ENCODE data around the gene MTA3. TPM values are rescaled to one million over a fixed set of nuclear protein-coding genes. Genes with fewer than 3 reads are reported as not detected.

The MTA3 gene
- total RNA-seq, 1 donor from 2014 or later, result 26.8 TPM

GRCh38 chr2:42741140-42741539, 172.7 kb downstream of the MTA3 start:
- Mint-ChIP-seq H3K27ac (no peak overlapping the region), H3K4me3 (no peak overlapping the region), H3K9me3 (peaks cover 15% of the 10 kb centered on the region), H3K27me3 (no peaks in the 10 kb centered on the region), H3K4me1 (peaks cover 5% of the 10 kb centered on the region), H3K36me3 (ENCODE audit: low read depth) (peaks cover 36% of the 10 kb centered on the region)
- POLR2A ChIA-PET, result interaction anchor here (0.6 kb wide), 2 partner anchors 68 to 445 kb away, joined by 3 read pairs; no protein-coding TSS in a partner anchor
- ATAC-seq (ENCODE audit: low read depth) (no peak), DNase-seq (no peak)
- TF ChIP-seq, protein P1, sequence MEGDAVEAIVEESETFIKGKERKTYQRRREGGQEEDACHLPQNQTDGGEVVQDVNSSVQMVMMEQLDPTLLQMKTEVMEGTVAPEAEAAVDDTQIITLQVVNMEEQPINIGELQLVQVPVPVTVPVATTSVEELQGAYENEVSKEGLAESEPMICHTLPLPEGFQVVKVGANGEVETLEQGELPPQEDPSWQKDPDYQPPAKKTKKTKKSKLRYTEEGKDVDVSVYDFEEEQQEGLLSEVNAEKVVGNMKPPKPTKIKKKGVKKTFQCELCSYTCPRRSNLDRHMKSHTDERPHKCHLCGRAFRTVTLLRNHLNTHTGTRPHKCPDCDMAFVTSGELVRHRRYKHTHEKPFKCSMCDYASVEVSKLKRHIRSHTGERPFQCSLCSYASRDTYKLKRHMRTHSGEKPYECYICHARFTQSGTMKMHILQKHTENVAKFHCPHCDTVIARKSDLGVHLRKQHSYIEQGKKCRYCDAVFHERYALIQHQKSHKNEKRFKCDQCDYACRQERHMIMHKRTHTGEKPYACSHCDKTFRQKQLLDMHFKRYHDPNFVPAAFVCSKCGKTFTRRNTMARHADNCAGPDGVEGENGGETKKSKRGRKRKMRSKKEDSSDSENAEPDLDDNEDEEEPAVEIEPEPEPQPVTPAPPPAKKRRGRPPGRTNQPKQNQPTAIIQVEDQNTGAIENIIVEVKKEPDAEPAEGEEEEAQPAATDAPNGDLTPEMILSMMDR (IDR thresholded peaks at IDR 0.05), result no peak
- intact Hi-C loops (cut with micrococcal nuclease), result no loop called here
- CTCF ChIA-PET, result no interaction called here

GRCh38 chr2:42742740-42743658, 174.6 kb downstream of the MTA3 start:
- TF ChIP-seq, protein P1 (IDR thresholded peaks at IDR 0.05), result no peak
- Mint-ChIP-seq H3K27ac (no peak overlapping the region), H3K36me3 (ENCODE audit: low read depth) (peaks cover 21% of the 10 kb centered on the region), H3K9me3 (peaks cover 9% of the 10 kb centered on the region), H3K4me3 (no peak overlapping the region), H3K4me1 (peaks cover 5% of the 10 kb centered on the region), H3K27me3 (no peaks in the 10 kb centered on the region)
- POLR2A ChIA-PET, result no interaction called here
- CTCF ChIA-PET, result interaction anchor here (1.4 kb wide), 1 partner anchor 68 kb away, joined by 4 read pairs; no protein-coding TSS in a partner anchor
- no peak for ATAC-seq (ENCODE audit: low read depth)
- intact Hi-C loops (cut with micrococcal nuclease), result no loop called here
- no peak for DNase-seq

DNA sequence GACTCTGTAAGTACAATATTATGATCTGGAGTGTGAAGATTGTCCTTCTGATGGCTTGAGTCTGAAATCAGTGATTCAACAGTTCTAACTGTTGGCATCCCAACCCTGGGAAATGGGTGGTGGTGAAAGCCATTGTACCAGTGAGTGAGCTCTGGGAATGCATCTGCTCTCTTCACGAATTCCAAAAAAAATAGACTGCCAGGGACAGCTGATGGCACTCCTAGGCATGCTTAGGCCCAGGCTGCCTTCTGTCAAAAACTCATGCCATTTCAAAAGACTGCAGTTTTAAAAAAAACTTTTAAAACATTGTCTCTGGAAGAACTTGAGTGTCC, 175.2 kb downstream of the MTA3 start:
- Mint-ChIP-seq H3K36me3 (ENCODE audit: low read depth) (peaks cover 16% of the 10 kb centered on the region), H3K4me1 (peaks cover 5% of the 10 kb centered on the region), H3K27ac (no peak overlapping the region), H3K27me3 (no peaks in the 10 kb centered on the region), H3K9me3 (peaks cover 4% of the 10 kb centered on the region), H3K4me3 (no peak overlapping the region)
- ATAC-seq (ENCODE audit: low read depth) (no peak), DNase-seq (no peak)
- intact Hi-C loops (cut with micrococcal nuclease), result no loop called here
- POLR2A ChIA-PET, result no interaction called here
- CTCF ChIA-PET, result no interaction called here
- TF ChIP-seq, protein P1 (IDR thresholded peaks at IDR 0.05), result no peak

DNA sequence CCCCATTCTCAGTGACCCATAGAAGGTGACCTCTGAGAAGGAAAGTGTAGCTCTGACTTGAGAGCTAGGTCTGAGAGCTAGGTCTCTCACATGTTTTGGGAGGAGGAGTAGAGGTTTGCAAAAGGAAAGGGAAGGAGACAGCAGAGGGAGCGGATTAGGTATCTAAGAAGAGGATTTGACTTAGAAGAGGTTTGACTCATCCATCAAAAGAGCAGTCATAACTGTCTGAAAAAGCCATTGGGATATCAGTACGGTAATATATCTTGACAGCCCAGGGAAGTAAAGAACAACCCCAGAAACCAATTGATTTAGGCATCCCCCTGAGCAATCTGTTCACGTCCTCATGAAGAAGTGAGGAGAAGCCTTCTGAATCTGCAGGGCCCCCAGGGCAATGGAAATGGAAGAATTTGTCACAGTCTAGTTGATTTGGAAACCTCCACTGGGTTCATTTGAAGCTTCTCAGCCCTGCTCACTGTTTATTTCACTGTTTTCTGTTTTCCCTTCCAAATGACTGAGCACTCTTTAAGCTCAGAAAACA, 176.2 kb downstream of the MTA3 start:
- Mint-ChIP-seq H3K4me1 (peaks cover 5% of the 10 kb centered on the region), H3K27ac (no peak overlapping the region), H3K4me3 (no peak overlapping the region), H3K9me3 (no peaks in the 10 kb centered on the region), H3K27me3 (no peaks in the 10 kb centered on the region), H3K36me3 (ENCODE audit: low read depth) (peaks cover 10% of the 10 kb centered on the region)
- ATAC-seq (ENCODE audit: low read depth), result no peak
- intact Hi-C loops (cut with micrococcal nuclease), result no loop called here
- POLR2A ChIA-PET, result interaction anchor here (0.6 kb wide), 2 partner anchors 503 to 1388 kb away, joined by 3 read pairs; no protein-coding TSS in a partner anchor
- CTCF ChIA-PET, result no interaction called here
- TF ChIP-seq, protein P1 (IDR thresholded peaks at IDR 0.05), result no peak
- no peak for DNase-seq

DNA sequence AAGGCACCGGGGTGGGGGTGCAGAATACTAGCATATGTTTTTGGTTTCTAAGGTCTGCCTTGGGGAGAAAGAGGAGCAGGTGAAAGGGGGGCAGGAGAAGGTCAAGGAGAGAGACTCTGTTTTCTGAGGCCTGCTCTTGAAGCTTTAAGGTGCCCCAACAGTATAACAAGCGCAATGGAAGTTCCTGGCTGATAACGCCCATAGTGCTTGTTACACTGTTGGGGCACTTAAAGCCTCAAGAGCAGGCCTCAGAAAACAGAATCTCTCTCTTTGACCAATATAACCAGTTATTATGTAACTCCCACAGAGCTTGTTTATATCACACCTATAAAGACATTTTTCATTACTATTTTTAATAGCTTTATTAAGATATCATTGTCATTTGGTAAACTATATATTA, 179.0 kb downstream of the MTA3 start:
- Mint-ChIP-seq H3K4me3 (no peak overlapping the region), H3K27me3 (no peaks in the 10 kb centered on the region), H3K9me3 (no peaks in the 10 kb centered on the region), H3K27ac (no peak overlapping the region), H3K4me1 (peaks cover 14% of the 10 kb centered on the region), H3K36me3 (ENCODE audit: low read depth) (no peaks in the 10 kb centered on the region)
- intact Hi-C loops (cut with micrococcal nuclease), result no loop called here
- POLR2A ChIA-PET, result interaction anchor here (0.6 kb wide), 1 partner anchor 245 kb away, joined by 3 read pairs; no protein-coding TSS in a partner anchor
- TF ChIP-seq, protein P1 (IDR thresholded peaks at IDR 0.05), result no peak
- DNase-seq, result no peak
- no peak for ATAC-seq (ENCODE audit: low read depth)
- CTCF ChIA-PET, result no interaction called here

Measured in activated B cell treated with CpG ODN at 0.5 μM for 24 hours (primary cell).